Gastrocnemius medialis (tissue), 4 donors: ENCODE measurements around the gene TSC22D3. TPM values are rescaled to one million over a fixed set of nuclear protein-coding genes. Genes with fewer than 3 reads are reported as not detected.

Experiments
- ATAC-seq, 2 donors: fragments of 150-250 bp; one replicate each; pipeline ENCODE4 v1.9.1; 2016
- DNase-seq, 2 donors: peaks; one replicate each; pipeline ENCODE4 v3.0.0-alpha.2; 2019
- H3K27ac ChIP-seq, 4 donors: fragments of 200-600 bp; sonication (generic); 1 replicate in 1 of 4; 2 replicates in 3 of 4; pipeline ENCODE4 v1.5.1; 2016 to 2018; ENCODE audit warnings: mild to moderate bottlenecking in 2 of 4, moderate library complexity in 1 of 4
- H3K27me3 ChIP-seq, 3 donors: fragments of 200-600 bp; sonication (generic) in 2 of 3; 1 replicate in 1 of 3; 2 replicates in 2 of 3; pipeline versions ENCODE4 v1.5.1 to v1.6.0; 2016 to 2019; ENCODE audit warnings: mild to moderate bottlenecking in 1 of 3, moderate library complexity in 1 of 3
- H3K36me3 ChIP-seq, 2 donors: fragments of 200-600 bp; sonication (generic) in 1 of 2; one replicate each; pipeline ENCODE4 v1.5.1; 2017 to 2018
- H3K4me1 ChIP-seq, 2 donors: fragments of 200-600 bp; sonication (generic) in 1 of 2; one replicate each; pipeline ENCODE4 v1.5.1; 2016 to 2017; ENCODE audit warnings: mild to moderate bottlenecking in 2 of 2
- H3K4me3 ChIP-seq, 4 donors: fragments of 200-600 bp; sonication (generic) in 3 of 4; 1 replicate in 1 of 4; 2 replicates in 3 of 4; pipeline ENCODE4 v1.5.1; 2016 to 2019; ENCODE audit warnings: mild to moderate bottlenecking in 2 of 4
- H3K9me3 ChIP-seq, 3 donors: fragments of 200-600 bp; sonication (generic) in 2 of 3; 1 replicate in 1 of 3; 2 replicates in 2 of 3; pipeline ENCODE4 v1.5.1; 2016 to 2019
- POLR2A ChIP-seq, 2 donors: fragments of 450-650 bp; IDR thresholded peaks; one replicate each; pipeline ENCODE4 v1.6.1; 2017; ENCODE audit warnings: antibody characterized with exemption in 2 of 2, mild to moderate bottlenecking in 2 of 2, moderate library complexity in 2 of 2
- in situ Hi-C, 4 donors: fragments of 200-750 bp; cut with MboI; loops; one replicate each; pipeline versions ENCODE4 v1.15.0 to v1.8.0; 2017; ENCODE audit warnings: low sequenced_read_pairs in 4 of 4
- intact Hi-C: fragments of 100-400 bp; cut with DNase I; formaldehyde crosslinking; loops from one replicate; pipeline ENCODE4 v1.15.1; 2023; ENCODE audit warnings: low total_unique reads
- total RNA-seq, 4 donors: library from RNA; depleted of rRNA; stranded (reverse); fragments of >200 nt; gene quantifications; one replicate each; pipeline versions ENCODE4 v1.1.0 to v1.2.3, GENCODE V29; 2016
- TF ChIP-seq, protein P1 (sequence below), 5 experiments: fragments of 450-650 bp in 3 of 5; fragments of 200-600 bp in 2 of 5; sonication (generic) in 2 of 5; IDR thresholded peaks in 4 of 5; conservative IDR thresholded peaks in 1 of 5; 1 replicate in 4 of 5; 2 replicates in 1 of 5; pipeline ENCODE4 v1.5.1; 2016 to 2019; ENCODE audit warnings: antibody characterized with exemption in 5 of 5, mild to moderate bottlenecking in 3 of 5, moderate library complexity in 3 of 5

The TSC22D3 gene
- total RNA-seq, 4 donors from 2014 or later = 689 to 1,948 (median 1,054) TPM

DNA sequence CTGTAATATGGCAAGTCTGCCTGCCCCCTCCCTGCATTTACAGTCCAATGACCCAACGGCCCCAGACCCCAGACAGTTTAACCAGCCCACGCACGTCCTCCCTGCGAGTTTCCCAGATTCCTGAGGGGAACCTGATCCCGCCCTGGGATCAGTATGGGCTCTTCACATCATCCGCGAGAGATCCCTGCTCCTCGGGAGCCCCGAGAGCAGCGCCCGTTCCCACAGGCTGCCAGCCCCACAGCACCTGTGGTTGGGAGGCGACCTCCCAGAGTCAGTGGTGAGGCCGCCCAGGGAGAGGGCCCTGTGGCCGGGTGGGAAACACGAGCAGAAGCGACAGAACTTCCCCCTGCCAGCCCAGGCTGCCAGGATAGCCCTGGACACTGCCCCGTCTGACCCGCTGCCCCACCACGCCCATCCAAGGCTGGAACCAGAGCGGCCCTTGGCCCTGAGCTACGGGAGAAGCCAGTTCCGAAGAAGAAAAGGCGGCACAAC is 32.8 kb downstream of the TSC22D3 start:
- in situ Hi-C loops = no loop called here

DNA sequence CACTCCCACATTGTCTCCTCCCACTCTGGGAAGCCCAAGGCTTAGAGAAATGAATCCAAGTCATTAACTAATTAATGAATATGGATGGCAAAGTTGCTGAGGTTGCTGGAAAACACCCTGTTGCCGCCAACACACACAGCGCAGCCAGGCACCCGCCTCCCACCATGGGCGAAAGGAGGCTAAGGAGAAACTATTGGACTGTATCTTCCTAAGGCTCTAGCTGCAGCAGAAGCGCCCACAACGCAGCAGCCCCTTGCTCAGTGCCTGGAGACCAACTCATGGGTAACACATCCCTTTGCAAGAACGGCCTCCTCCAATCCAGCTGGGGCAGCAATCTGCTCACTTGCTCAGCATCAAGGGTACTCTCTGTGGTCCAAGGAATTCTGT is 34.2 kb downstream of the TSC22D3 start:
- peaks cover 80 to 85% of the 10 kb centered on the region in 2 donors for H3K4me1 ChIP-seq
- in situ Hi-C loops = no loop called here
- no peak overlapping the region for H3K4me3 ChIP-seq
- intact Hi-C loops = loop anchor here (2.0 kb wide), 1 partner anchor 23 kb away; no protein-coding TSS in a partner anchor
- no peak for ATAC-seq
- TF ChIP-seq, protein P1, sequence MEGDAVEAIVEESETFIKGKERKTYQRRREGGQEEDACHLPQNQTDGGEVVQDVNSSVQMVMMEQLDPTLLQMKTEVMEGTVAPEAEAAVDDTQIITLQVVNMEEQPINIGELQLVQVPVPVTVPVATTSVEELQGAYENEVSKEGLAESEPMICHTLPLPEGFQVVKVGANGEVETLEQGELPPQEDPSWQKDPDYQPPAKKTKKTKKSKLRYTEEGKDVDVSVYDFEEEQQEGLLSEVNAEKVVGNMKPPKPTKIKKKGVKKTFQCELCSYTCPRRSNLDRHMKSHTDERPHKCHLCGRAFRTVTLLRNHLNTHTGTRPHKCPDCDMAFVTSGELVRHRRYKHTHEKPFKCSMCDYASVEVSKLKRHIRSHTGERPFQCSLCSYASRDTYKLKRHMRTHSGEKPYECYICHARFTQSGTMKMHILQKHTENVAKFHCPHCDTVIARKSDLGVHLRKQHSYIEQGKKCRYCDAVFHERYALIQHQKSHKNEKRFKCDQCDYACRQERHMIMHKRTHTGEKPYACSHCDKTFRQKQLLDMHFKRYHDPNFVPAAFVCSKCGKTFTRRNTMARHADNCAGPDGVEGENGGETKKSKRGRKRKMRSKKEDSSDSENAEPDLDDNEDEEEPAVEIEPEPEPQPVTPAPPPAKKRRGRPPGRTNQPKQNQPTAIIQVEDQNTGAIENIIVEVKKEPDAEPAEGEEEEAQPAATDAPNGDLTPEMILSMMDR (IDR thresholded peaks at IDR 0.05 in 4 of 5, conservative IDR thresholded peaks at IDR 0.05 in 1 of 5) = no peak
- no peak for TF ChIP-seq POLR2A (IDR thresholded peaks at IDR 0.05)
- H3K9me3 ChIP-seq = no peaks in the 10 kb centered on the region
- H3K27ac ChIP-seq = peak overlapping the region; percentile 87 to 96 (median 94)
- H3K36me3 ChIP-seq = no peaks in the 10 kb centered on the region
- H3K27me3 ChIP-seq = no peaks in the 10 kb centered on the region
- no peak for DNase-seq

More for the DNA sequence above, 32.8 kb downstream of the TSC22D3 start:
- intact Hi-C loops = no loop called here
- DNase-seq (peak in 1 of 2 donors; percentile 66), ATAC-seq (peak in 1 of 2 donors; percentile 15)
- peaks cover 73 to 89% of the 10 kb centered on the region in 2 donors for H3K4me1 ChIP-seq
- H3K27me3 ChIP-seq = no peaks in the 10 kb centered on the region
- TF ChIP-seq POLR2A (IDR thresholded peaks at IDR 0.05) = no peak
- TF ChIP-seq, protein P1 (IDR thresholded peaks at IDR 0.05 in 4 of 5, conservative IDR thresholded peaks at IDR 0.05 in 1 of 5) = no peak
- H3K4me3 ChIP-seq = peak overlapping the region; percentile 35 to 44 (median 38)
- no peaks in the 10 kb centered on the region for H3K36me3 ChIP-seq
- H3K27ac ChIP-seq = peak overlapping the region; percentile 87 to 96 (median 94)
- no peaks in the 10 kb centered on the region for H3K9me3 ChIP-seq

DNA sequence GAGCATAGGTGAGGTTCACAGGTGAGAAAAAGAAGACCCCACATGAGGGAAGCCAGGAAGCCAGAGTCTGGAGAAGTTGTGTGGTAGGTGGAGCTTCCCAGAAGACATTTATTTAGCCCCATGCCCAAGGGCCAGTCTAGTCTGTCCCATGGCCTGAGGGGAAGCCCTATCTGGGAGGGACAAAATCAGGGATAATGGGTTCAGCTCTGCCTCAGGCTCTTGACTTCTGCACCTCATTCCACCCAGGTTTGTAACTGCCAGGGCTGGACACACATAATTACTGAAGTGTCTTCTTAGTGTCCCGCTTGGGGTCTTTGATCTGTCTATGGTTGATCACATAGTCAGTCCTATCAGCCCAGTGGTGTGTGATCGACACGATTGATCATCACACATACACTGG is 36.0 kb downstream of the TSC22D3 start:
- Histone ChIP-seq H3K9me3 (no peaks in the 10 kb centered on the region), H3K4me3 (no peak overlapping the region), H3K27me3 (no peaks in the 10 kb centered on the region), H3K36me3 (no peaks in the 10 kb centered on the region), H3K4me1 (peaks cover 72 to 85% of the 10 kb centered on the region in 2 donors), H3K27ac (peak overlapping the region; percentile 87 to 96 (median 94))
- intact Hi-C loops (no loop called here), in situ Hi-C loops (no loop called here)
- TF ChIP-seq, protein P1 (IDR thresholded peaks at IDR 0.05 in 4 of 5, conservative IDR thresholded peaks at IDR 0.05 in 1 of 5) = no peak
- no peak for TF ChIP-seq POLR2A (IDR thresholded peaks at IDR 0.05)
- DNase-seq (no peak), ATAC-seq (no peak)

DNA sequence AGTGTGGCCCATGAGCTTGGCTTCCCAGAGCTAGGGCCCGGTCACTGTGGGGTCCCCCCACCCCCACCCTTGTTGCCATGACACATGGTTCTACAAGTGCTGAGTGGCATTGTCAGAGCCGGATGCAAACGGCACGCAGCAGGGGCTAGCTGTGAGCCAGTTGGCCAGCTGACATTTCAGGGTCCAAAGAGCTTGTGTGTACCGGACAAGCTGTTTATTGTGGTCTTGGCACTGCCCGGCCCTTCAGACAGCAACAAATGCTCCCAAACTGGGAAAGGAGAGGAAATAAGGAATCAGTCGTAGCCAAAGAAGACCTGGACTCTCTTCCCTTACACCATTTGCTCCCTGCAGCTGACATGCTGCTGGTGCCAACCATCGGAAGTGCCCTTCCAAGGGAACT is 36.8 kb downstream of the TSC22D3 start:
- no peak for ATAC-seq
- peak overlapping the region; percentile 87 to 96 (median 94) for H3K27ac ChIP-seq
- DNase-seq = no peak
- peaks cover 70 to 85% of the 10 kb centered on the region in 2 donors for H3K4me1 ChIP-seq
- intact Hi-C loops = no loop called here
- no peaks in the 10 kb centered on the region for H3K9me3 ChIP-seq
- no peaks in the 10 kb centered on the region for H3K27me3 ChIP-seq
- no peak for TF ChIP-seq POLR2A (IDR thresholded peaks at IDR 0.05)
- TF ChIP-seq, protein P1 (IDR thresholded peaks at IDR 0.05 in 4 of 5, conservative IDR thresholded peaks at IDR 0.05 in 1 of 5) = no peak
- in situ Hi-C loops = no loop called here
- no peaks in the 10 kb centered on the region for H3K36me3 ChIP-seq
- H3K4me3 ChIP-seq = peak overlapping the region in 1 of 4 donors; percentile 11

DNA sequence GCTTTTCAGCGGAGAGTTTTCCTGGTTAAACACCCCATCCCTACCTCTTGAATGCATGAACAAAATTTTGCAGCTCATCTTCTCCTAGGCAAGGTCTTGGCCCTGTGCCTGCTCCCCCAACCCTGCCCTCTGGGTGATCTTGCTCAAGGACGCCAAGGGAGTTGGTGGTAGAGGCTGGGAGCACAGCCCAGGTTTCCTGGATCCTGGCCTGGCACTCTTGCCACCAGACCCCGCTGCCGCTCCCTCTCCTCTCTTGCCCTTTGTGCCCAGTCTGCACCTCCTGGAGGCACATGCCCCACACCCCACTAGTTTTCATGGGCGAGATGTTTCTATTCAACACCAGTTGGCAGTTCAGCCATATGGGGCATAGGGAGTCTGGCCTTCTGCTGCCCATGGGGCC is 37.3 kb downstream of the TSC22D3 start:
- peak overlapping the region in 1 of 4 donors; percentile 11 for H3K4me3 ChIP-seq
- H3K9me3 ChIP-seq = no peaks in the 10 kb centered on the region
- no peaks in the 10 kb centered on the region for H3K27me3 ChIP-seq
- in situ Hi-C loops = no loop called here
- H3K36me3 ChIP-seq = no peaks in the 10 kb centered on the region
- intact Hi-C loops = no loop called here
- DNase-seq (no peak), ATAC-seq (no peak)
- TF ChIP-seq, protein P1 (IDR thresholded peaks at IDR 0.05 in 4 of 5, conservative IDR thresholded peaks at IDR 0.05 in 1 of 5) = no peak
- TF ChIP-seq POLR2A (IDR thresholded peaks at IDR 0.05) = no peak
- H3K4me1 ChIP-seq = peaks cover 70 to 85% of the 10 kb centered on the region in 2 donors
- peak overlapping the region; percentile 87 to 96 (median 94) for H3K27ac ChIP-seq
